Gastrocnemius medialis (tissue), 4 donors: ENCODE results near the gene SEPTIN12.

ENCODE experiments used
- POLR2A ChIP-seq, 2 donors: fragments of 450-650 bp; IDR thresholded peaks; one replicate each; pipeline ENCODE4 v1.6.1; 2017; ENCODE audit warnings: antibody characterized with exemption in 2 of 2, mild to moderate bottlenecking in 2 of 2, moderate library complexity in 2 of 2
- TF ChIP-seq, protein P1 (sequence below), 5 experiments: fragments of 450-650 bp in 3 of 5; fragments of 200-600 bp in 2 of 5; sonication (generic) in 2 of 5; IDR thresholded peaks in 4 of 5; conservative IDR thresholded peaks in 1 of 5; 1 replicate in 4 of 5; 2 replicates in 1 of 5; pipeline ENCODE4 v1.5.1; 2016 to 2019; ENCODE audit warnings: antibody characterized with exemption in 5 of 5, mild to moderate bottlenecking in 3 of 5, moderate library complexity in 3 of 5

DNA sequence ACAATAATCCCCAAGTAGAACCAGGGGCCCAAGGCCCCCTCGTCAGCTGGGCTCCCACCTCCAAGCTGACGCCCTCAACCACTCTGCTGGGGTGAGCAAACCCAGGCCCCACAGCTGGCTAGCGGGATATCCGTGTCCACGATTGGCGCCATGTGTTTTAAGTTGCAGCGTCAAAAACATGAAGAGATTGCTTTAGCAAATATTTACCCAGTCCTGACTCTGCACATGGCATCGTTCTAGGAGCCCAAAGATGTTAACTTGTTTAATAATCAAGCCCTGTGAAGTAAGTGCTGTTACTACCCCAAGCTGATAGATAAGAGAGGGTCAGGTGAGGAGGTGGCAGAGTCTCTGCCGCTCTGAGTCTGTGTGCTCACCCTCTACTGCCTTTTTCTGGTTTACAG, 344 bp upstream of the SEPTIN12 start:
- TF ChIP-seq, protein P1, sequence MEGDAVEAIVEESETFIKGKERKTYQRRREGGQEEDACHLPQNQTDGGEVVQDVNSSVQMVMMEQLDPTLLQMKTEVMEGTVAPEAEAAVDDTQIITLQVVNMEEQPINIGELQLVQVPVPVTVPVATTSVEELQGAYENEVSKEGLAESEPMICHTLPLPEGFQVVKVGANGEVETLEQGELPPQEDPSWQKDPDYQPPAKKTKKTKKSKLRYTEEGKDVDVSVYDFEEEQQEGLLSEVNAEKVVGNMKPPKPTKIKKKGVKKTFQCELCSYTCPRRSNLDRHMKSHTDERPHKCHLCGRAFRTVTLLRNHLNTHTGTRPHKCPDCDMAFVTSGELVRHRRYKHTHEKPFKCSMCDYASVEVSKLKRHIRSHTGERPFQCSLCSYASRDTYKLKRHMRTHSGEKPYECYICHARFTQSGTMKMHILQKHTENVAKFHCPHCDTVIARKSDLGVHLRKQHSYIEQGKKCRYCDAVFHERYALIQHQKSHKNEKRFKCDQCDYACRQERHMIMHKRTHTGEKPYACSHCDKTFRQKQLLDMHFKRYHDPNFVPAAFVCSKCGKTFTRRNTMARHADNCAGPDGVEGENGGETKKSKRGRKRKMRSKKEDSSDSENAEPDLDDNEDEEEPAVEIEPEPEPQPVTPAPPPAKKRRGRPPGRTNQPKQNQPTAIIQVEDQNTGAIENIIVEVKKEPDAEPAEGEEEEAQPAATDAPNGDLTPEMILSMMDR (IDR thresholded peaks at IDR 0.05 in 4 of 5, conservative IDR thresholded peaks at IDR 0.05 in 1 of 5): no peak
- TF ChIP-seq POLR2A (IDR thresholded peaks at IDR 0.05): no peak
